Measurements from ENCODE around the gene ASPDH.
A peak's percentile ranks its signal among the peaks of the same experiment; 100 is the strongest.

The ASPDH gene

DNA sequence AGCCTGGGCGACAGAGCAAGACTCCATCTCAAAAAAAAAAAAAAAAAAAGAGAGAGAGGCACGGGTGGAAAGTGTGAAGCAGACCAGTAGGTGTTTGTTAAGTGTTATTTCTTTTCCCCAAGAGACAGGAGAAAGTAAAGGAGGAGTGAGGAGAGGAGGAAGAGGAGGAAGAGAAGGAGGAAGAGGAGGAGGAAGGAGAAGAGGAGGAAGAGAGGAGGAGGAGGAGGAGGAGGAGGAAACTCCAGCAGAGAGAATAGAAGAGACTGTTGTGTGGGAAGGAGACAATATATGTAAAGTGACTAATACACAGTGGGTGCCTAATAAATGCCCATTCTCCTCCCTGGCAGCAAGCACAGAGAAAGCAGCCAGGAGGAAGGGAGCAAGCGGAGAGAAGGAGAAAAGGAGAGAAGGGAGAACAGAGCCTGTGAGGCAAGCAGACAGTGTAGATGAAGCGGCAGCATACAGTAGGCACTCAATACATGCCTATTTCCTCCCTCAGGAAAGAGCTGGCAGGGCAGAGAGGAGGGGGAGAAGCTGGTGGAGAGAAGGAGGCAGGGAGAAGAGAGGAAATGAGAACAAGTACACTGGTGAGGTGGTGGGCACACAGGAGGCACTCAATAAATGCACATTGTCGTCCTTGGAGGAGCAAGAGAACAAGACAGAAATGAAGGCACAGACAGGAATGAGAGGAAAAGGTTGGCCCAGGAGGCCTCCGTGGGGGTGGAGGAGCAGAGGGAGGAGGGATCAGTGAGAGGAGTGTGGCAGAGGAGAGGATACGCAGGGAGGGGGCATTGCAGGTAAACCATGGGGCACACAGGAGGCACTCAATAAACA, 19.3 kb downstream of the ASPDH start:
- DNase-seq: no peak

DNA sequence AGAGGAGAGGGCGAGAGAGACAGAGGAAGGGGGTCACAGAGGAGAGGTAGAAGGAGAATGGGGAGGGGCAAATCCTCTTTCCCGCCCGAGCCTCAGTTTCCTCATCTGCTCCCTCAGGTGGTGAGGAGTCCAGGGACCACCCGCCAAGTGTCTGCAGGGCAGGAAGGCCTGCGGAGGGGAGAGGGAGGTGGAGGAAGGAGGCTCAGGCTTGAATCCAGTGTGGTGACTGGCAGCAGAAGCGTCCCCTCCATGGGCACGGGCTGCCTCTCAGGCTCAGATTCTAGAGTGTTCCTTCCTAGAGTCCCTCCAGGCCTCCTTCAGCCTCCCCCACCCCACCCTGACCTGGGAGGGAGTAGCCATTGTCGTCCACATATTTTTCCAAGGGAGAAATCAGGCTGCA, 20.5 kb downstream of the ASPDH start:
- no peak for DNase-seq

DNA sequence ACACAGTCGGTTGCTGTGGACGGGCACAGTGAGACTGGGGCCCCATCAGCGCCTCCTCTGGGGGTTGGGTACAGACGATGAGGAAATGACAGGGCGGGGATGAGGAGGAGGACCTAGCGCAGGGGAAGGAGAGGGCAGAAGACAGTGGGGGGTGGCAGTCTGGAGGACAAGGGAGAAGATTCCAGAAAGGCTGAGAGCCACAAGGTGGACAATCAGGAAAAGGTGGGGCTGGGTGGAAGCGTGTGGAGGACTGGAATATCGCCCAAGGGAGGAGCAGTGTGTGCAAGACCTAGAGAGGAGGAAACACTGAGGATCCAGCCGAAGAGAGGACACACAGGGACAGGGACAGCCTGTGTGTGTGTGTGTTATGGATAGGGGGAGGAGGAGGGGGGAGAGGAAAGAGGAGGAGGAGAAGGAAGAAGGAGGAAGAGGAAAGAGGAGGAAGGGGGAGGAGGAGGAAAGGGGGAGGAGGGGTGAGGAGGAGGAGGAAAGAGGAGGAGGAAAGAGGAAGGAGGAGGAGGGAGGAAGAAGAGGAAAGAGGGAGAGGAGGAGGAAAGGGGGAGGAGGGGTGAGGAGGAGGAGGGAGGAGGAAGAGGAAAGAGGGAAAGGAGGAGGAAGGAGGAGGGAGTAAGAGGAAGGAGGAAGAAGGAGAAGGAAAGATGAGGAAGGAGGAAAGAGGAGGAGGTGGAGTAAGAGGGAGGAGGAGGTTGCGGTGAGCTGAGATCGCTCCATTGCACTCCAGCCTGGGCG, 21.2 kb downstream of the ASPDH start:
- DNase-seq: peak; percentile 46

DNA sequence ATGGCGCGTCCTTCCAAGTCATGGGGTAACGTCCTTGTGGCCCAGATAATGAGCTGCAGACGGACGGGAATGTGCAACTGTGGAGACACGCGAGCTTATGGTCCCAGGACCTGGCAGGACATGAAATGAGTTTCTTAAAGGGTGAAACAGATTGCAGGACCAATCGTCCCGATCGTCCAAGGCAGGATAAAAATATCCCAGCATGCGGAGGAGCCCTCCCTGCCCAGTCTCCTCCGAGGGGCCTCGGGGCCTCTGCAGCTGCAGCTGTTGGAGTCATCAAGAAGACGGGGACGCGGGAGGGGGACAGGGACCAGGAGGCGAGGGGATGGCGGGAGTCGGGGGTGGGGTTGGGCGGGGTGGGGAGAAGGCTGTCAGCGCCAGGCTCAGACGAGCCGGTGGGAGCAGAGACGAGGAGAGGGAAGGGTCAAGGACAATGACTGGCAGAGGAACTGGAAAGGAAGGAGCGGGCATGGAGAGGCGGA, 22.7 kb downstream of the ASPDH start:
- no peak for DNase-seq

DNA sequence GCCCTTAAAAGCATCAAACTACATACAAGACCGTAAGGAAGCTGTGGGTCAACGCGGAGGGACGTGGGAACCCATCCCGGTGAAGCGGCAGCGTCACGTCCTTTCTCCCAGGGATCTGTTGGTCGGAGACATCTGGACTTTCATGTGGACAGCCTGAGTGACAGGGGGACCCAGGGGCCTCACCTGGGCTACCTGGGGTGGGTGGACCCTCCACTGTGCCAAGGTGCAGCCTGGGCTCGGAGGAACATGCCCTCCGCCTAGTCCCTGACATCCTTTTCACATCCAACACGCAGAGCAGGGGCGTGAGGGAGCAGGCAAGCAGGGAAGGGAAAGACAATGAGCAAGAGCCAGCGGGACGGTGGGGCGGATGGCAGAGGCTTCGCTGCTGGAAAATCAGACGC, 23.3 kb downstream of the ASPDH start:
- DNase-seq: no peak

DNA sequence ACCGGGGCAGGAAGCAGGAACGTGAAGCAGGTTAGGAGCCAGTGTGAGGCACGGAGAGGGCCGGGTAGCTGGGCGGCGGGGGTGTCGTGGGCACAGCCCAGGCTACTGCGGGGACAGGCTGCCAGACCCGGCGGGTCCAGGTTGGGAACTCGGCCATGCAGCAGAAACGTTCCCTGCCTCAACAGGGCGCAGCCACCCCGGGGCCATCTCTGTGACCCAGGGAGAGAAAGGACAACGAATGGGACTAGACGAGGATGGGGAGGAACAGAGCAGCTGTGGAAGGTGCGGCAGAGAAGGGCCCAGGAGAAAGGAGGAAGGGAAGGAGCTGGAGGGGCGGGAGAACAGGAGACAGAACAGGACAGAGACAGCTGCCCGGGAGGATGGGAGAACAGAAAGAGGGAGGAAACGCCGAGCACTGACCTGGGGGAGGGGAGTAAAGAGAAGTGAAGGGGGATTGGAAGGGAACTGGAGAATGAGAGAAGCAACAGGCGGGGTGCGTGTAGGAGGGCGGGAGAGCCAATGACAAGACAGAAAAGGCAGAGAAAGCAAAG, 24.2 kb downstream of the ASPDH start:
- DNase-seq: no peak

DNA sequence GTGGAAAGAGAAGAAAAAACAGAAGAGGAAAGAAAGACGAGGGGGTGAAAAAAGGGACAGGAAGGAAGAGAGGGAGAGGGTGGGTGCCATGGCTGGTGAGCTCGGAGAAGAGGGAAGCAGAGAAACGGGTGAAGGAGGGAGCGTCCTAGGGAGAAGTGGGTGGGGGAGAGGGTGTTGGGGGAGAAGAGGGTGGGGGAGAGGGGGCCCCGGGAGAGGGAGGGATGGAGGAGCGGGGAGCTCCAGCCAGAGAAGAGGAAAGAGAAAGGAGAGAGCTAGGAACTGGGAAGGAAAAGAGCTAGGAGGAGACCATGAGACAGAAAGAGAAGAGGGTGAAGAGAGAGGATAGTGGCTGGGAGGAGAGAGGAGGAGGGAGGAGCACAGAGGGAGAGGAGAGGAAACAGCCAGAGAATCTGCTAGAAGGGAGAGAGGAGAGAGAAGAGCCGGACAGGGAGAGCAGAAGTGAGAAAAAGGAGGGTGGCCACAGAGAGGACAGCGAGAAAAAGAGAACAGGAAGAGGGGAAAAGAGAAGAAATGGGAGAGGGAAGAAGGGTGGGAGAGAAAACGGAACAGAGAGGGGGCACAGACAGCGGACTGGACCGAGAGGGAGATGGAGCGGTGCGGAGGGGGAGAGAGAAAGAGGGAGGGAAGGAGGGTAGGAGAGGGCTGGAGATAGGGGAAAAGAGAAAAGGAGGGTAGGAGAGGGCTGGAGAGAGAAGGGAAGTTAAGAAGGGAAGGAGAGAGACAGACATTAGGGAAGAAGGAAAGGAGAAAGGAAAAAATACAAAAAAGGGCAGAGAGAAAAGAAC, 25.1 kb downstream of the ASPDH start:
- DNase-seq: no peak

DNA sequence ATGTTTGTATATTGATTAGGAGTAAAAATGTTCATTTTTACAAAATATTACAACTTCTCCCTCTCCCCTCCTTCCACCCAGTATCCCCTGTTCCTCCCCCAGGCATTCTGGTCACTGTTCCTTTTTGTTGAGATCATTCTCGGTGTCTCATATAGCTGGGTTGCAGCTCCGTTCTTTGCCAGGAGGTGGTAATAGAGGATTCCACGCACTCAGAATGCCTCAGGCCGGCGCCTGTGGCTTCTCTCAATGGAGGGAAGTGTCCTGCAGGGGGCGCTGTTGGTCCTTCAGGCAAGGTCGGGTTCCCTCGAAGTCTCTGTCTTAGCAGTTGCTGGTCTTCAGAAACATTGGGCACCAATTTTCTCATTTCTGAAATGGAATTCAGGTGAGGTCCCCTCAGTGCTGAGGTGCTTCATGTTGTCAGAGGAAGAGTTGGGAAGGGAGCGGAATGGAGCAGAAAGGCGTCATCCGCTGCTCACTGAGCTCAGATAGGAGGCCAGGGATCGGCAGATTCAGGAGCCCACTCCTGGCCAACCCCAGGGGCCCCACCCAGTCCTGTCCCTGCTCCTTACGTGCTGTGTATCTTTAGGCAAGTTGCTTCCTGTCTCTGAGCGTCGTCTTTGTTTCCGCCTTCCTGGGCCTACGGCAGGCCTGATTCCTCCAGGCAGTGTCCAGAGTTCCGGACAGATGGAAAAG, 26.7 kb downstream of the ASPDH start:
- DNase-seq: peak; percentile 70

DNA sequence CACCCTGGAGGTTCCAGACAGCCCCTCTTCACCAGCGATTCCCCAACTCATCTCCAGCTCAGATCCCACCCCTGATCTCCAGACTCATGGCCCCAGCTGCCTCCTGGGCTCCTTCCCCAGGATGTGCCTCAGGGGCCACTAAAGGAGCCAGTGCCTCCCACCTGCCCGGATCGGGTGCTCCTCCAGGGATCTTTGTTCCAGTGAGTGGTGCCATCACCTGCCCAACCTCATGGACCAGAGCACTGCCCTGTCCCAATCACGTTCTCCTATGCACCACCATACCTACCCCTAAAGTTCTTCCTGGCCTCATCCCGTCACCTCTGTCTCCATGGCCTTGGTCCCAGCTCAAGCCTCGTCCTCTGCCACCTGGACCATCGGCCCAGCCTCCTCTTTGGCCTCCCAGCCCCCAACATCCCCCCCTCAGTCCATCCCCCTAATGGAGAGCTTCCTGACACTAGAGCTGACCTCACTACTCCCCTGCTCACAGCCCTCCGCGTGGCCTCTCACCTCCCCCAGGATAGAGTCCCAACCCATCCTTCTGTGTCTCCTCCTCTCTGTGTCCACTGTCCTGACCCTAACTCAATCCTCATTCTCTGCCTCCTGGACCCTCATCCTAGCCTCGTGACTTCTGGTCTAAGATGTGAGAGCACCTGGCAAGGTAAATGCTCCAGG, 28.3 kb downstream of the ASPDH start:
- DNase-seq: no peak

DNA sequence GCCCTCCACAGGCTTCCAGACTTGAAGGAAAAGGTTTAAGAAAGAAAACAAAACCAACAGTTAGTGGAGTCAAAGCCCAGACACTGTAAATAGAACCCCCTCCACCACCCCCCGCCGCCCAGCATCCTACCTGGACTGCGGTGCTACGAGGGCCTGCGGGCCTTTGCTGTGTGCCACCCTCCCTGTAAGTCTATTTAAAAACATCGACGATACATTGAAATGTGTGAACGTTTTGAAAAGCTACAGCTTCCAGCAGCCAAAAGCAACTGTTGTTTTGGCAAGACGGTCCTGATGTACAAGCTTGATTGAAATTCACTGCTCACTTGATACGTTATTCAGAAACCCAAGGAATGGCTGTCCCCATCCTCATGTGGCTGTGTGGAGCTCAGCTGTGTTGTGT, 30.8 kb downstream of the ASPDH start:
- no peak for DNase-seq

DNA sequence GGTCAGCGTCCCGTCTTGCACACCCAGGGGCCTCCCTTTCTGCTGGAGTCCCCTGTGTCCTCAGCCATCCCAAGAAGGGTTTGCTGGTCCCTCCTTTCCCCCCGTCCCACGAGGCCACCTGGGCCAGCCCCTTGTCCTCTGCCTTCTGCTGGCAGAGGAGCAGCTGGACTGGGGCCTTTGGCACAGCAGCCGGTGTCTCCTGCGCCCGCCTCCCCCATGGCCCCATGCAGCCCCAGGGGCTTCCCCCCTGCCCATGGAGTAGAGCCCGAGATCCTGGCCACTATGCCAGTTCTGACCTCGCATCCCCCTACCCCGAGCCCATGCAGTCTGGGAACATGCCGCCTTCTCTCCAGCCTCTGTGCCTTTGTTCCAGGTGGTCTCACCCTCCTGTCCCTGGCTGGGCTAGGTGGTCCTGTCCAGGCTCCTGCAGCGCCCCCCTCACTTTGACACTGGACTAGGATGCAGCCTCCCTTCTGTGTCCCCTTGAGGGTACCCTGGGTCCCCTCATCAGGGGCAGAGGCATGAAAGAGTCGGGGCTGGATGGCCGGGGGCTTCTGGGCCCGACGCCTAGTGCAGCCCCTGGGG, 31.4 kb downstream of the ASPDH start:
- DNase-seq: no peak

DNA sequence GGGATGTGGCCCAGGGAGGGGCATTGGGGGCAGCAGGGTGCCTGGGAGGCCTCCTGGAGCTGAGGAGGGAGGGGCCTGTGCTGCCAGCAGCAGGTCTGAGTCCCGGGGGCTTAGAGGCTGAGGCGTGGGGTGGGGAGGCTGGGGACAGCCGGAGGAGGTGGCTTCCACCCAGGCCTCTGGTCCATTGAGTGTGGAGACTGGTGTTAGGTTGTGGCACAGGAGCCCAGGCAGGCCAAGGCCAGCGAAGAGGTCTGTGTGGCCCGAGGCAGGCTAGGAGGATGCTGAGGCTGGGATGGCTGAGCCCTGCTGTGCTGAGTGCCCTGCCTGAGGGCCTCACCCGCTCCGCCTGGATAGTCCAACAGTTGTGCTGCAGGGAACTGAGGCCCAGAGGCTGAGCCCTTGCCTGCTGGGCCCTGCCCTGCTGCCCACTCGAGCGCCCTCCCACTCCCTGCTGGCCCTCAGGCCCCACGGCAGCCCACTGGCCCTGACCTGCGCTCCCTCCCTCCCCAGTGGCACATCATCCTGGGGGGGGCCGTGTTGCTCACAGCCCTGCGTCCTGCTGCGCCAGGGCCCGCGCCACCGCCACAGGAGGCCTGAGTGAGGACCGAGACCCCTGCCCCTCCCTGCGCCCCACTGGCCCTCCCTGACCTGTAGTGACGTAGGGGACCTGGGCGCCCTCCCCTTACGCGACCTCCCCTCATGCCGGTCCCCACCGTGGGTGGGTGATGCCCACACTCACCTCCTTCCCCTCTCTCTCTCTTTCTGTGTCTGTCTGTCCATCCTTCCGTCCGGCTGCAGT, 32.2 kb downstream of the ASPDH start:
- no peak for DNase-seq

DNA sequence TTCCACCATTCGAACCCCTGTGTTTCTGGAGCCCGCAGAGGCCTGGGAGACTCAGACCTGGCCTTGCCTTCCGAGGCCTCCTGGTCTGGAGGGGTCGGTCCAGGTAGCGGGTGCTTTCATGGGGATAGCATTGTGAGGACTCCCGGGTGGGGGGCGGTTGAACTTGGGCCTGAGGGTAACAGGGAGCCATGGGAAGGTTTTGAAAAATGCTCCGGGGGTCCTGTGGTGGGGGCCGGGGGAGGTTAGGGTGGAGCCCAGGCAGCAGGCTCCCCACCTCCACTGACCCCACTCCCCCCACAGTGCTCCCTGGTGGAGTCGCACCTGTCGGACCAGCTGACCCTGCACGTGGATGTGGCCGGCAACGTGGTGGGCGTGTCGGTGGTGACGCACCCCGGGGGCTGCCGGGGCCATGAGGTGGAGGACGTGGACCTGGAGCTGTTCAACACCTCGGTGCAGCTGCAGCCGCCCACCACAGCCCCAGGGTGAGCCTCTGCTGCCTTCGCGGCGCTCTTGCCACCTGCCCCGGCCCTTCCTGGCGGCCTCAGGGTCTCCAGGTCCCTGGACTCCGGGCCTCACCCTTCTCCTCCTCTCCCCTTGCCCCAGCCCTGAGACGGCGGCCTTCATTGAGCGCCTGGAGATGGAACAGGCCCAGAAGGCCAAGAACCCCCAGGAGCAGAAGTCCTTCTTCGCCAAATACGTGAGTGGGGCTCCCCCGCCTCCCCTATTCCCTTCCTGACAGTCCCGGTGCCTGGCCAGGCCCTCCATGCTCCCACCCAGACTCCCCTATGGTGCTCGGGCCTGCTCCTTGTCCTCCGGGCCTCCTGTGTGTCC, 33.2 kb downstream of the ASPDH start:
- no peak for DNase-seq

DNA sequence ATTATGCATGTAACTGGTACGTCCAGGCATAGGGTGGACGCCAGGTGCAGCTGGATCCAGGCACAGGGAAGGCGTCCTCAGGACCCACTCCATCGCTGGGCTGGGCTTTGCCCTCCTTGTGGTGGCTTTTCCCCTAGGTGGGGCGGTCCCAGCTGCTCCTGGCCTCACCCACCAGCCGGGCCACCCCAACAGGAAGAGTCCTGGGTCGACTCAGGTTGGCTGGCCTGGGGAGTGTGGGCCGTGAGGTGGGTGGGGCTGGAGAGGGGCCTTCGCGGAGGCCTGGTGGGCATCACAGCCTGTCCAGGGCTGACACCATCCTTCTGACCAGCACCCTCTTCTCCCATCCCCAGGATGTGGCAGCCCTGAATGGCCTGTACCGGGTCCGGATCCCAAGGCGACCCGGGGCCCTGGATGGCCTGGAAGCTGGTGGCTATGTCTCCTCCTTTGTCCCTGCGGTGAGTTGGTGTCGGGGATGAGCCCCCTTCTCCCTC, 33.9 kb downstream of the ASPDH start:
- no peak for DNase-seq

DNA sequence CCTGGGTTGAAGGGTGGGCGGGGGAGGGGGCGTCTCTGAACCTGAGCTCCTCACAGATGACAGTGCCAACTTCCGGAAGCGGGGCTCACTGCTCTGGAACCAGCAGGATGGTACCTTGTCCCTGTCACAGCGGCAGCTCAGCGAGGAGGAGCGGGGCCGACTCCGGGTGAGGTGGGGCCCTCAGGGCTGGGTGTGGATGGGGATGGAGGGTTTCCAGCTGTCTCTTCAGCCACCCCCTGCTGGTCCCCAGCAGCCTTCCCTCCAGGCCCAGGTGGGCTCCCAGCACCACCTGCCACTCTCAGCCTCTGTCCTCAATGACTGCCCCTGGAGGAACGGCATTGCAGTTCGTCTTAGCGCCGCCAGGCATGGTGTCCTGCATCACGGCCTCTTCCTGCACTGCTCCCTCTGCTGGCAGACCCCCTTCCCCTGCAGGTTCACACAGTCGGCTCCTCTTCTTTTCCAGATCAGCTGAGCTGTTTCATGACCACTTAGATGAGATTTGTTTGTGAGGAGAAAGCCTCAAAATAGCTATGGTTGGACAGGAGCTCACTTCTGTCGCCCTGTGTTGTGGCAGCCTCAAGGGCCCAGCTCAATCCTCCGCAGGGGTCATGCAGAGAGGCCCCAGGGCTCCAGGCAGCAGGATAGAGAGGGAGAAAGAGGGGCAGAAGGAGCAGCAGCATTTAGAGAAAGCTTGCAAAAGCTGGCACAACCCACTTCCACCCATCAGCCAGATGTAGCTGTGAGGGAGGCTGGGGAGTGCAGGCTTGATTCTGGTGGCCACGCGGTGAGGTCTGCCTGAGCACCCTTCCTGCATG, 34.6 kb downstream of the ASPDH start:
- DNase-seq: no peak

DNA sequence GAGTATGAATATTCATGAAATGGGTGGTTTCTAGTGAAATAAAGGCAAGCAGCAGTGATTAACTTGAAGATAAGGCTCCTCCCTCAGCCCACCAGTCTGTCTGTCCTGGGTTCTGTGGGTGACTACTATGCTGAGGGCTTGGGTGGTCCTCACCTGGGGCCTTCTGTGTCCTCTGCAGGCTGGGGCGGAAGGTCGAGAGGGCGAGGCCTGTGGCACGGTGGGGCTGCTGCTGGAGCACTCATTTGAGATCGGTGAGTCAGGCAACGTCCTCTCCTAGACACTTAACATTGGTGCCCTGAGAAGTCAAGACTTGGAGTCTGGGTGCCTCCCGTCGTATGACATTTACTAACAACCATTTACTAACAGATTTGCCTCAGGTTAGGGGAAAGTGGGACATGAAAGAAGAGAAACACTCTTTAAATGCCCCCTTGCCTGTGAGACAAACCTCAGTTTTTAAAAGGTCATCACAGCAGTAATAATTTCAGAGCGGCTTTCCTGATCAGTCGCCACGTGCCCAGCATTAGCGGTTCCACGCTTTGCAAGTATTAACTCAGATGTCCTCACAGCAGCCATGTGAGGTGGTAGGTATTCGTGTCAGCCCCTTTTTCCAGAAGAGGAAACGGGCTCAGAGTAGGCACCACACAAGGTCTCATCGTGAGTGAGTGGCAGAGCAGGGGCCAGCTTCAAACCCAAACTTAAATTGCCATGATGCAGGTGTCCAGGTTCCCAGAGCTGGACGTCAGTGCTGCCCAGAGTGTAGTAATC, 35.8 kb downstream of the ASPDH start:
- DNase-seq: no peak

DNA sequence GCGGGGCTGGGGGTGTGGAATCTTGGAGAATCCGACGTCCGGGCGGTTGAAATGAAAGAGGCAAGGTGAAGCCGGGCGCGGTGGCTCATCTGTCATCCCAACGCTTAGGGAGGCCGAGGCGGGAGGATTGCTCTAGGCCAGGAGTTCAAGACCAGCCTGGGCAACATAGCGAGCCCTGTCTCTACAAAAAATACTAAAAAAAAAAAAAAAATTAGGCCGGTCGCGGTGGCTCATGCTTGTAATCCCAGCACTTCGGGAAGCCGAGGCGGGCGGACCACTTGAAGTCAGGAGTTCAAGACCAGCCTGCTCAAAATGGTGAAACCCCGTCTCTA, 36.8 kb downstream of the ASPDH start:
- DNase-seq: no peak

Measured in stimulated activated CD4-positive, alpha-beta T cell treated with anti-CD3 and anti-CD28 coated beads, Interleukin-4, amount 100 ng/mL, for 24 hours (primary cell).